Measurements from ENCODE around the gene CST4.
A peak's percentile ranks its signal among the peaks of the same experiment; 100 is the strongest.
"Not testable (repeated sequence)": the region's sequence is repeated elsewhere in the genome, so short reads cannot be mapped to it uniquely, and the experiment has no call there.

Gene CST4

DNA sequence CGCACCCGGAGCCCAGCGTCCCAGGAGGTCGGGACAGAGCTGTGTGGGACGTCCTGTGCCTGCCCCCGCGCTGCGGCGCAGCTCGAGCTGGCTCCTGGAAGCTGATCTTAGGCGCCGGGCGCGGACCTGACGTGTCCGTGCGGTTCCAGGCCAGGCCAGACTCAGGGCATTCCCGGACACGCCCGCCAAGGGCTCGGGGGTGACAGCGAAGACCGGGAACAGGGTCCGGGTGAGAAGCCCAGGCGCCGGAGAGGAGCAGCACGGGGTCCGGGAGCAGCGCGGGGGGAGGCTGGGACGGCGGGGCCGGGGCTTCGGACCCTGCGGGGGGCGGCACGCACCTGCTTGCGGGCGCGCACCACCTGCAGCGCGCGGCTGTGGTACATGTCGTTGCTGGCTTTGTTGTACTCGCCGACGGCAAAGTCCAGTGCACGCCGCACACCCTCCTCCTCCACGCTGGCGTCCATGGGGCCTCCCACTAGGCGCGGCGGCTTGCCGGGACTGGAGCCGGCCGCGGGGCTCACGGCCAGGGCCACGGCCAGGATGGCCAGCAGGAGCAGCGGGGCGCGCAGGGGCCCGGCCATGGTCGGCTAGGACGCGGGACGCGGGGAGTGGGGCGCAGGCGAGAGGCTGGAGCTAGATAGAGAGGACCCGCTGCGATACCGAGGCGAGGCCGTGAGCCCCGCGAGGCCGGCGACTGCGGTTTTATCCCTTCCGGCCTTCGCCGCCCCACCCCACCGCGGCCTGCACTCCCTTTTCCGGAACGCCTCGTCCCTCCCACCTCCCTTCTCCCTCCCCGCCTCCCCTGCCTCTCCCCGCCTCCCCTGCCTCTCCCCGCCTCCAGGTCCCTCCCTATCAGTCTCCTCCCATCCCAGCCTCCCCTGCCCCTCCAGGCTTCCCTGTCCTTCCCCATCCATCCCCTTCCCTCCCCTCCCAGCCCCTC lies 51.3 kb downstream of the CST4 start, which contains the start of gene CST3:
Gene CST3 (minus strand): TSS at position 674 of the 940 bp plus-strand sequence. CDS start 93 bp downstream, at position 581.
- TF ChIP-seq ZNF8 (CRISPR knock-in tag; IDR thresholded peaks at IDR 0.05) = 0 out of 2 replicates have a peak, but pooled peaks have one; percentile 23
- TF ChIP-seq PATZ1 (CRISPR knock-in tag; IDR thresholded peaks at IDR 0.05; ENCODE audit: borderline replicate concordance) = no peak
- no peak for TF ChIP-seq CSDC2 (CRISPR knock-in tag; IDR thresholded peaks at IDR 0.05)
- no peak for TF ChIP-seq POU6F1 (CRISPR knock-in tag; IDR thresholded peaks at IDR 0.05; ENCODE audit: borderline replicate concordance, low read depth)
- TF ChIP-seq TOX (CRISPR knock-in tag; IDR thresholded peaks at IDR 0.05; ENCODE audit: borderline replicate concordance) = no peak
- no peak for TF ChIP-seq ZNF565 (CRISPR knock-in tag; conservative IDR thresholded peaks at IDR 0.05; ENCODE audit: low read depth)
- peak; percentile 89 for ATAC-seq

GRCh38 chr20:23636908-23637281 lies 51.9 kb downstream of the CST4 start:
- TF ChIP-seq SNAI2 (CRISPR knock-in tag; IDR thresholded peaks at IDR 0.05) = no peak
- no peak for TF ChIP-seq BACH2 (CRISPR knock-in tag; IDR thresholded peaks at IDR 0.05; ENCODE audit: borderline replicate concordance)
- no peak for TF ChIP-seq ZNF70 (CRISPR knock-in tag; IDR thresholded peaks at IDR 0.05)
- TF ChIP-seq ZFP3 (CRISPR knock-in tag; IDR thresholded peaks at IDR 0.05) = no peak
- TF ChIP-seq CSDC2 (CRISPR knock-in tag; IDR thresholded peaks at IDR 0.05) = no peak
- TF ChIP-seq RARB (CRISPR knock-in tag; IDR thresholded peaks at IDR 0.05) = no peak
- TF ChIP-seq GLIS3 (CRISPR knock-in tag; IDR thresholded peaks at IDR 0.05) = no peak
- no peak for TF ChIP-seq ZC3H10 (CRISPR knock-in tag; IDR thresholded peaks at IDR 0.05)
- TF ChIP-seq ESRRG (CRISPR knock-in tag; IDR thresholded peaks at IDR 0.05) = no peak
- TF ChIP-seq ISL1 (CRISPR knock-in tag; IDR thresholded peaks at IDR 0.05) = no peak
- no peak for TF ChIP-seq ZNF565 (CRISPR knock-in tag; conservative IDR thresholded peaks at IDR 0.05; ENCODE audit: low read depth)
- no peak for TF ChIP-seq ZFP30 (CRISPR knock-in tag; IDR thresholded peaks at IDR 0.05)
- TF ChIP-seq, protein P1, sequence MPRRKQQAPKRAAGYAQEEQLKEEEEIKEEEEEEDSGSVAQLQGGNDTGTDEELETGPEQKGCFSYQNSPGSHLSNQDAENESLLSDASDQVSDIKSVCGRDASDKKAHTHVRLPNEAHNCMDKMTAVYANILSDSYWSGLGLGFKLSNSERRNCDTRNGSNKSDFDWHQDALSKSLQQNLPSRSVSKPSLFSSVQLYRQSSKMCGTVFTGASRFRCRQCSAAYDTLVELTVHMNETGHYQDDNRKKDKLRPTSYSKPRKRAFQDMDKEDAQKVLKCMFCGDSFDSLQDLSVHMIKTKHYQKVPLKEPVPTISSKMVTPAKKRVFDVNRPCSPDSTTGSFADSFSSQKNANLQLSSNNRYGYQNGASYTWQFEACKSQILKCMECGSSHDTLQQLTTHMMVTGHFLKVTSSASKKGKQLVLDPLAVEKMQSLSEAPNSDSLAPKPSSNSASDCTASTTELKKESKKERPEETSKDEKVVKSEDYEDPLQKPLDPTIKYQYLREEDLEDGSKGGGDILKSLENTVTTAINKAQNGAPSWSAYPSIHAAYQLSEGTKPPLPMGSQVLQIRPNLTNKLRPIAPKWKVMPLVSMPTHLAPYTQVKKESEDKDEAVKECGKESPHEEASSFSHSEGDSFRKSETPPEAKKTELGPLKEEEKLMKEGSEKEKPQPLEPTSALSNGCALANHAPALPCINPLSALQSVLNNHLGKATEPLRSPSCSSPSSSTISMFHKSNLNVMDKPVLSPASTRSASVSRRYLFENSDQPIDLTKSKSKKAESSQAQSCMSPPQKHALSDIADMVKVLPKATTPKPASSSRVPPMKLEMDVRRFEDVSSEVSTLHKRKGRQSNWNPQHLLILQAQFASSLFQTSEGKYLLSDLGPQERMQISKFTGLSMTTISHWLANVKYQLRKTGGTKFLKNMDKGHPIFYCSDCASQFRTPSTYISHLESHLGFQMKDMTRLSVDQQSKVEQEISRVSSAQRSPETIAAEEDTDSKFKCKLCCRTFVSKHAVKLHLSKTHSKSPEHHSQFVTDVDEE (CRISPR knock-in tag; IDR thresholded peaks at IDR 0.05) = no peak
- no peak for TF ChIP-seq ZNF8 (CRISPR knock-in tag; IDR thresholded peaks at IDR 0.05)
- TF ChIP-seq, protein P2, sequence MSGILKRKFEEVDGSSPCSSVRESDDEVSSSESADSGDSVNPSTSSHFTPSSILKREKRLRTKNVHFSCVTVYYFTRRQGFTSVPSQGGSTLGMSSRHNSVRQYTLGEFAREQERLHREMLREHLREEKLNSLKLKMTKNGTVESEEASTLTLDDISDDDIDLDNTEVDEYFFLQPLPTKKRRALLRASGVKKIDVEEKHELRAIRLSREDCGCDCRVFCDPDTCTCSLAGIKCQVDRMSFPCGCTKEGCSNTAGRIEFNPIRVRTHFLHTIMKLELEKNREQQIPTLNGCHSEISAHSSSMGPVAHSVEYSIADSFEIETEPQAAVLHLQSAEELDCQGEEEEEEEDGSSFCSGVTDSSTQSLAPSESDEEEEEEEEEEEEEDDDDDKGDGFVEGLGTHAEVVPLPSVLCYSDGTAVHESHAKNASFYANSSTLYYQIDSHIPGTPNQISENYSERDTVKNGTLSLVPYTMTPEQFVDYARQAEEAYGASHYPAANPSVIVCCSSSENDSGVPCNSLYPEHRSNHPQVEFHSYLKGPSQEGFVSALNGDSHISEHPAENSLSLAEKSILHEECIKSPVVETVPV (CRISPR knock-in tag; IDR thresholded peaks at IDR 0.05) = no peak
- no peak for TF ChIP-seq ARNTL (CRISPR knock-in tag; IDR thresholded peaks at IDR 0.05; ENCODE audit: borderline replicate concordance, low read depth)
- ATAC-seq = no peak

DNA sequence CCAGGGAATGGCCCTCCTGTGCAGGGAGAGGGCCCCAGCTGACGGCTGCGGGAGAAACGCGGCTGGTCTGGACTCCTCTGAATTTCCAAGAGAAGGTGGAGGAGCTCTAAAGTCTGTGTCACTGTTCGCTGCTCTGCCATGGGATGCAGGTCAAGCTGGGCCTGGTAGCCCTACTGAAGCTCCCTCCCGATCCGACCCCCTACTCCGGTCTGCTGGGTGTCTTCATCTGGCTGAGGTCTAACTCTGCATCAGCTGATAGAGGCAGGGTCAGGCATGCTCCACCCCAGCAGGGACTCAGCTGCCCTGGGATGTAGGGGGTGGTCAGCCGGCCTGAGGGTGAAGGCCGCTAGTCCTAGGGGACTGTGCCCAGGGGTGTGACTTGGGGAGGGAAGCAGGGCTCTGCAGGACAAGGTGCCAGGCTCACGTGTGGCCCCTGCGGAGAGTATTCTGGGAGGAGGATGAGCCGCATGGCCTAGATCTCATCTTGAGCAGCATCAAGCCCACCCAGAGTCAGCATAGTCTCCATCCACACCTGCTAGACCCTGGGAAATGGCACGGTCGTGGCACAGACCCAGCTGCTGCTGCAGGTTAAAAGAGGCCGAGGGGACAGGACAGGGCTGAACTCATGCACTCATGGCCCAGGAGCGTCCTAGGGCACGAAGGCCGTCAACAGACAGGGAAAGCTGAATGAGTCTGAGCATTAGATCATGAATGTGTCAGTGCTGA lies 52.5 kb downstream of the CST4 start:
- TF ChIP-seq, protein P2 (CRISPR knock-in tag; IDR thresholded peaks at IDR 0.05) = no peak
- no peak for TF ChIP-seq TOX (CRISPR knock-in tag; IDR thresholded peaks at IDR 0.05; ENCODE audit: borderline replicate concordance)
- no peak for TF ChIP-seq ZNF70 (CRISPR knock-in tag; IDR thresholded peaks at IDR 0.05)
- no peak for TF ChIP-seq ESRRG (CRISPR knock-in tag; IDR thresholded peaks at IDR 0.05)
- no peak for TF ChIP-seq ZC3H10 (CRISPR knock-in tag; IDR thresholded peaks at IDR 0.05)
- no peak for ATAC-seq

- not testable (repeated sequence) for ATAC-seq
These were observed 53.1 kb downstream of the CST4 start for GRCh38 chr20:23635768-23636090.

Data from SK-N-SH treated with all-trans-retinoic acid at 6 μM for 48 hours (cell line).